Non-pigmented ciliary epithelial cell (primary cell): ENCODE data around the gene IL20.

Experiments used
- DNase-seq: peaks from one replicate; pipeline ENCODE4 v3.0.0-alpha.2; 2010; ENCODE audit warnings: low read depth

The IL20 gene, protein sequence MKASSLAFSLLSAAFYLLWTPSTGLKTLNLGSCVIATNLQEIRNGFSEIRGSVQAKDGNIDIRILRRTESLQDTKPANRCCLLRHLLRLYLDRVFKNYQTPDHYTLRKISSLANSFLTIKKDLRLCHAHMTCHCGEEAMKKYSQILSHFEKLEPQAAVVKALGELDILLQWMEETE

DNA sequence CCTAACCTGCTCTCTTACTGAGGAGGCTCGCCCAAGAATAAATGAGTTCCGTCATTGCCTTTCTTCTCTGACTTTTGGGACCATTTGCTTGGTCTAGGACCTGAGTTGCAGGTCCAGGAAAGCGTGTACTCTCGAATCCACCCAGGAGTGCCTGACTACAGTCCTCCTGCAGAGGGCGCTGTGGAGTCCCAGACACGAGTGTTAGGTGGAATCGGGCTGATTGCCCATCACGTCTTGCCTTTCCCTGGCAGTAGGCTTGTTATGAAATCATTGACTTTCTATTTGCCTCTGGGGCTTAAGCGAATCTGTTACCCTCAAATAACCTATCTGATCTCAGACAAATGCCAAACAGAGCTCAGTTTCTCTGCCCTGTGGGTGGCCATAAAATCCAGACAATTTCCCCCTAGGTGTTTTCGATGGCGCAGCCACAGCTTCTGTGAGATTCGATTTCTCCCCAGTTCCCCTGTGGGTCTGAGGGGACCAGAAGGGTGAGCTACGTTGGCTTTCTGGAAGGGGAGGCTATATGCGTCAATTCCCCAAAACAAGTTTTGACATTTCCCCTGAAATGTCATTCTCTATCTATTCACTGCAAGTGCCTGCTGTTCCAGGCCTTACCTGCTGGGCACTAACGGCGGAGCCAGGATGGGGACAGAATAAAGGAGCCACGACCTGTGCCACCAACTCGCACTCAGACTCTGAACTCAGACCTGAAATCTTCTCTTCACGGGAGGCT is at the start of gene IL20:
IL20 (plus strand) TSS at position 685 of the 733 bp plus-strand sequence. CDS start 230 bp downstream, outside the sequence.
- DNase-seq: peak; percentile 27

GRCh38 chr1:206816390-206817287 is 48.8 kb upstream of the IL20 start:
- no peak for DNase-seq

DNA sequence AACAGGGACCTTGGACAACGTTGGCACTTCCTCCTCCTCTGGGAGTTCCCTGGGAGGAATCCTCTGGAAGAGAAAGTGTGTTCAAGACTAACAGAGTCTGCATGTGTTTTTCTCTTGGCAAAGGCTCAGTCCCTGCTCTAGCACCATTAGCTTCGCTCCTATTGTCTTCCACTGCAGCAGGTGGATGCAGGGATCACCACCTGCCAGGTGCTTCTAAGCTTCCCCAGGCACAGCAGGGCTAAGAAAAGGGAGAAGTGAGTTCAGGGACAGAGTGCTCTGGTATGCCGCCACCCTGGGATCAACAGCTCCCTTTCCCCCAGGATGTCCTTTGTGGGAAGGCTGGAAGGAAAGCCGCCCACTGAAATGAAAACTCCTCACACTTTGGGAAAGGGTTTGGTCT is 43.9 kb upstream of the IL20 start:
- DNase-seq: no peak

DNA sequence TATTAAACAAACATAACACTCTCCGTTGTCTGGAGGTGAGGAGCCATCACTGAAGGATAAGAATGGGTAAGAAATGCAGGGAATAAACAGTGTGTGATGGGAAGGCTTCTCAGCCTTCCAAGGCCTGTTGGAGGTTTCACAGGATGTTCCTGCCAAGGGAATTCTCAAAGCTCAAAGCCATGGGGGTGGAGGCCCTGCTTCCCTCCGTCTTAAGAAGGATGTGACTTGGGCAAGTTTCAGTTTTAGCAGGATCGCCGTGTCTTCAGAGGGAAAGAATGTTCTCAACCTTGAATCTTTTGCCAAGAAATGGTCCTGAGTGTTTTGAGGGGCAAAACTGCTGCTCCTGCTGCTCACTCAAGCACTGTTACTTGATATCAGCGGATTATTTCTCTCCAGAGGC is 41.7 kb upstream of the IL20 start:
- DNase-seq: no peak

DNA sequence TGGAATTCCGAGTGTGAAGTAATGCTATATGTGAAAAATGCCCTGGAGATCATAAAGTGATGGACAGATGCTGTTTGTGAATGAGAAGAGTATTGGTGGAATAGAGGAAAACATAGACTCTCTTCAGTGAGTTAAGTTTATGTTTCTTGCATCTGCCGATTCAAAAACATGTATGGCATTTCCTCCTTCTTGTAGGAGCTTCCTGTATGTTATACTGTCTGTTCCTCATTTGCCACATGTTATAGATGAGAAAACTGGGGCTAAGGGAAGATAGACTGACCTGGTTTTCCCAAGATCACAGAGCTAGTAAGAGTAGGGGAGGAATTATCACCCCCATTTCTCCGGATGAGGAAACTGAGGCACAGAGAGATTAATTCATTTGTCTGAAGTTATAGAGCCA is 41.1 kb upstream of the IL20 start:
- DNase-seq: no peak

GRCh38 chr1:206826394-206826793 is 39.0 kb upstream of the IL20 start:
- no peak for DNase-seq

- no peak for DNase-seq
Measured at GRCh38 chr1:206828061-206828460, 37.4 kb upstream of the IL20 start.

GRCh38 chr1:206828765-206829164 is 36.7 kb upstream of the IL20 start:
- no peak for DNase-seq

GRCh38 chr1:206829282-206829681 is 36.1 kb upstream of the IL20 start:
- DNase-seq: no peak

- DNase-seq: no peak
Measured at GRCh38 chr1:206829875-206830274, 35.5 kb upstream of the IL20 start.

DNA sequence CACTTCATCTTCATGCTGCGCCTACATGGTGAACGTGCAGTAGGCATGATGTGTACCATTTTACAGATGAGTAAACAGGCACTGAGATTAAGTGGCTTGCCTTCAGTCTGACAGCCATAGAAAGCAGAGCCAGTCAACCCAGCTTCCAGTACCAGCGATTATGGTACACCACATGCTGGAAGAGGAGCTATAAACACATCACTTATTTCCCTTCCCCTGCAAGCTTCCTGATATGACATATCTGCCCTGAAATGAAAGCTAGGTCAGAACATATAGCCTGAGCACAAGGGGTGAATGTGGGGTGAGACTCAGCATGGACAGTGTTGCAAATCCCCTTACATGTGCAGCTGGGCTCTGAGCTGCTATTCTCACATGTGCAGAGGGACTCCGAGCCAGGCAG is 33.8 kb upstream of the IL20 start:
- no peak for DNase-seq

DNA sequence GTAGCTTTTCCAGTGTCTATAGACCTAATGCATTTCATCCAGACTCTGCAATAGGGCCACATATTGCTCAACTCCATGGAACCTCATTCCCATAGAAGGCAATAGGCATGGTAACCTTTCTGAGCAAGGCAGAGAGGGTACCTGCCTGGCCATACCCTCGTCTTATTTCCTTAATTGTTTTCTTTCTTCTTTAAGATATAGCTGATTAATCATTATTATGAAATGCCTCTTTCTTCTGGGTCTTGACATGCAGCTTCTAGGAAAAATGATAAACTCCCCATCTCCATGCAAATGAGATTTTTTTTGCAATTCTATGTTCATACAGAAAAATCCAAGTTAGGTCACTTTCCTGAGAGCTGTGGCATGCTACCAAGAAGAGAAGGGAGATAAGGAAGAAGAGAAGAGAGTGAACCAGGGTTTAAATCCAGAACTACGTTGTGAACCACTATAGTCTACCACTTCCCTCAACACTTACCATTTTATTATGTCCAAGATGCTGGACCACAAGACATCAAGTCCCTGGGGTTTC is 33.0 kb upstream of the IL20 start:
- no peak for DNase-seq

DNA sequence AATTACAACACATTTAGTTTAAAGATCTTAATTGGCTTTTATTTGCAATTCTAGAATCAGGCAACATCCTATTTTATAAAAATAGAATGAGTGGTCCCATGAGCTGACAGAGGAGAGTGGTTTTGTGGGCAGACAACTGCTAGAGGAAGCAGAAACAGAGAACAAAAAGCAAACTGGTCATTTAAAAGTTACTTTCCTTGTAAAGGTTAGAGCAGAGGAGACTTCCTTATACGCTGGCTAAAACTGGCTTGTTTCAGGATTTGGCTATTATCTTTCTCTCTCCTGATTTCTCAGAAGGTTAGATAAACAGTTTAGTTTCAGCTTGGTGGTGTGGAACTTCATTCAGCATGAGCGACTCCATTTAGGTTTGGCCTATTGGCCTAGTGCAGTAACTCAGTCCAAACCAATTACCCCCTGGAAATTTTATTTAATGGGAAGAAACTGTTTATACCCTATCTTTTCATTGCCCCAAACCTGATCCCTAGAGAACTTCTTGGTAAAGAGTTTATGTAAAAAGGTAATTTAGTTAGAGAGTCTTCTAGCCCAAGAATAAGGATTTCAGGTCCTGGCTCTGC is 32.2 kb upstream of the IL20 start:
- no peak for DNase-seq

DNA sequence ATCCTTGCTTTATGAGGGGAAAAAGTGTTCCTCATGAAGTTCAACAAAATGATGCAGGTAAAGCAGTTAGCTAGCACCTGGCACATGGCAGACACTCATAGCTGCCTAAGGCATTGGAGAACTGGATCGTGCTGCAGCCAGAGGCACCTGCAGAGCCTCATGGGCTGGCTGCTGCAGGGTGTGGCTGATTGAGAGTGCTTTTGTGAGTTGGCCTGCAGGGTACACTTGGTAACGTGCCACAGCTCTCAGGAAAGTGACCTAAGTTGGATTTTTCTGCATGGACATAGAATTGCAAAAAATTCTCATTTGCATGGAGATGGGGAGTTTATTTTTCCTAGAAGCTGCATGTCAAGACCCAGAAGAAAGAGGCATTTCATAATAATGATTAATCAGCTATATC is 31.6 kb upstream of the IL20 start:
- DNase-seq: no peak

GRCh38 chr1:206834217-206834616 is 31.2 kb upstream of the IL20 start:
- no peak for DNase-seq

DNA sequence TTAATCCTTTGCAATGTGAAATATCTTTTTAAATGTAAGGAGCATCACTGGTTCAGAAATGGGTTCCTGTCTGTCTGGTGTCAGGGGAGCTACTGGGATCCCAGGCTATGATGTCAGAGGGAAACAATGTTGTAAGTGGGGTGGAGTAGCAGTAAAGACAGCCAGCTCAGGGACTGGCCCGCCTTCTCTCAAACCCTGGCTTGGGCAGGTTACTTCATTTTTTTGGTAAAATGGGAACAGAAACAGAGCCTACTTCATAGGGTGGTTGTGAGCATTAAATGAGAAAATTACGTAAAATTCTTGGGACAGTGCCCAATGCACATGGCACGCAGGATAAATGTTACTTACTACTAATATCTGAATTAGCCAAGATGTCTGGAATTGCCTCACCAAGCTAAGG is 30.7 kb upstream of the IL20 start:
- DNase-seq: no peak

DNA sequence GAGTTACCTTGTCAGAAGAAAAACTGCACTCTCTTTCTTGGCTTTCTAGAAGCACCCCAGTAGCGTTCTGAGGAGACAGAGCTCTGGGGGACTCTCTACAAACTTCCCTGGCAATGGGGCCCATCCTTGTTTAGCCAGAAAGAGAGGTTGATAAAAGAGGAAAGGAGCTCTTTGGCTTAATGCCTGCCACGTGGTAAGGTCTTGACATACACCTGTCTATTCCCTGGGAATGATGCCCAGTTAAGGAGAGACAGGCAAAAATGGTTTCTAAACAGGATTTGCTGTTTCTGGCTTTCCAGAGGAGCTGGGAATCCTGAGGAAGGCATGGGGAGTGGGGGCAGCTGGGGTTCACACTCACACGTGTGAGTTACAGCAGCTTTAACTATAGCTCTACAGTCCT is 30.2 kb upstream of the IL20 start:
- no peak for DNase-seq

- DNase-seq: no peak
Measured at GRCh38 chr1:206836111-206836510, 29.3 kb upstream of the IL20 start.

- DNase-seq: no peak
Measured at GRCh38 chr1:206839006-206839560, 26.3 kb upstream of the IL20 start.

DNA sequence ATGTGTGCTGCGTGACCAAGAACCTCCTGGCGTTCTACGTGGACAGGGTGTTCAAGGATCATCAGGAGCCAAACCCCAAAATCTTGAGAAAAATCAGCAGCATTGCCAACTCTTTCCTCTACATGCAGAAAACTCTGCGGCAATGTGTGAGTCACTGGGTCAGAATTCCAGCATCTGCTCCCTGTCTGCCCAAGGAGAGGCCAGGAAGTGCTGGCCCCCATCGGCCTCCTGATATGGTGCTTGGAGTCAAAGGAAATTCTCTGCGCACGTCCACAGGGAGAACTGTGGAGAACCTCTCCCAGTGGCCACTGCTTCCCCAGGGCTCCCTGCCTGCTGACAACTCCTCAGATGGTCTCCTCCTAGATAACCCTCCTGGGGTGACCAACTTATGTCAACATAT is 25.6 kb upstream of the IL20 start:
- no peak for DNase-seq

GRCh38 chr1:206841609-206842323 is 23.7 kb upstream of the IL20 start:
- DNase-seq: no peak
